Trophoblast cell (in vitro differentiated cells and primary cell): ENCODE data around the gene COL11A2. TPM values are rescaled to one million over a fixed set of nuclear protein-coding genes. Genes with fewer than 3 reads are reported as not detected.

Experiments
- DNase-seq, 2 donors: peaks; one replicate each; pipeline ENCODE4 v3.0.0-alpha.2; 2016
- H2AFZ ChIP-seq: 2 replicates; pipeline ENCODE4 v1.6.1; 2013; ENCODE audit warnings: low read length, moderate library complexity, mild to moderate bottlenecking; ENCODE audit not compliant: insufficient read depth, poor library complexity
- H2AK5ac ChIP-seq: 2 replicates; pipeline ENCODE4 v1.6.1; 2013; ENCODE audit warnings: mild to moderate bottlenecking, low read length
- H2BK120ac ChIP-seq: 2 replicates; pipeline ENCODE4 v1.6.1; 2013; ENCODE audit warnings: low read length, mild to moderate bottlenecking, moderate library complexity; ENCODE audit not compliant: insufficient read depth, poor library complexity
- H2BK12ac ChIP-seq: 2 replicates; pipeline ENCODE4 v1.6.1; 2013; ENCODE audit warnings: mild to moderate bottlenecking, low read length, moderate library complexity
- H2BK5ac ChIP-seq: 2 replicates; pipeline ENCODE4 v1.6.1; 2013; ENCODE audit warnings: low read length, low read depth, moderate library complexity, mild to moderate bottlenecking; ENCODE audit not compliant: poor library complexity
- H3K14ac ChIP-seq: 2 replicates; pipeline ENCODE4 v1.6.1; 2013; ENCODE audit warnings: mild to moderate bottlenecking, low read length
- H3K18ac ChIP-seq: 2 replicates; pipeline ENCODE4 v1.6.1; 2013; ENCODE audit warnings: mild to moderate bottlenecking, low read length
- H3K23ac ChIP-seq: 2 replicates; pipeline ENCODE4 v1.6.1; 2013; ENCODE audit warnings: low read length
- H3K27ac ChIP-seq: 2 replicates; pipeline ENCODE4 v1.5.1; 2013; ENCODE audit warnings: low read depth, mild to moderate bottlenecking, inconsistent platforms, low read length, moderate library complexity
- H3K27me3 ChIP-seq: 2 replicates; pipeline ENCODE4 v1.6.1; 2013; ENCODE audit warnings: inconsistent platforms, mild to moderate bottlenecking, low read length, moderate library complexity; ENCODE audit not compliant: insufficient read depth
- H3K36me3 ChIP-seq, 2 experiments: 1 replicate in 1 of 2; 2 replicates in 1 of 2; pipeline ENCODE4 v1.6.1; 2013; ENCODE audit warnings: low read length in 2 of 2, mild to moderate bottlenecking in 2 of 2, moderate library complexity in 1 of 2; ENCODE audit not compliant: insufficient read depth in 2 of 2, control insufficient read depth in 1 of 2
- H3K4ac ChIP-seq: 2 replicates; pipeline ENCODE4 v1.6.1; 2013; ENCODE audit warnings: low read depth, mild to moderate bottlenecking, low read length, moderate library complexity
- H3K4me1 ChIP-seq, 2 experiments: 1 replicate in 1 of 2; 2 replicates in 1 of 2; pipeline ENCODE4 v1.6.1; 2013; ENCODE audit warnings: low read length in 2 of 2, mild to moderate bottlenecking in 2 of 2, moderate library complexity in 1 of 2; ENCODE audit not compliant: insufficient read depth in 2 of 2, control insufficient read depth in 1 of 2
- H3K4me2 ChIP-seq: 2 replicates; pipeline ENCODE4 v1.6.1; 2013; ENCODE audit warnings: inconsistent platforms, mild to moderate bottlenecking, low read length, moderate library complexity
- H3K4me3 ChIP-seq: 2 replicates; pipeline ENCODE4 v1.5.1; 2013; ENCODE audit warnings: mild to moderate bottlenecking, low read depth, low read length, inconsistent platforms
- H3K79me1 ChIP-seq: one replicate; pipeline ENCODE4 v1.6.1; 2013; ENCODE audit warnings: low read length
- H3K79me2 ChIP-seq: 2 replicates; pipeline ENCODE4 v1.6.1; 2013; ENCODE audit warnings: low read length, mild to moderate bottlenecking; ENCODE audit not compliant: control insufficient read depth, insufficient read depth, poor library complexity
- H3K9ac ChIP-seq: 2 replicates; pipeline ENCODE4 v1.6.1; 2013; ENCODE audit warnings: mild to moderate bottlenecking, low read length
- H3K9me3 ChIP-seq: 2 replicates; pipeline ENCODE4 v1.6.1; 2013; ENCODE audit warnings: low read depth, mild to moderate bottlenecking, control low read depth, inconsistent platforms, low read length; ENCODE audit not compliant: insufficient read depth
- H4K12ac ChIP-seq: 2 replicates; pipeline ENCODE4 v1.6.1; 2013; ENCODE audit warnings: low read depth, mild to moderate bottlenecking, low read length, moderate library complexity
- H4K8ac ChIP-seq: 2 replicates; pipeline ENCODE4 v1.6.1; 2013; ENCODE audit warnings: low read depth, mild to moderate bottlenecking, low read length, moderate library complexity
- H4K91ac ChIP-seq: one replicate; pipeline ENCODE4 v1.6.1; 2013; ENCODE audit warnings: low read depth, mild to moderate bottlenecking, low read length, moderate library complexity
- WGBS: extraction: QIAGEN DNeasy Blood & Tissue Kit; methylation state at CpG from one replicate; pipeline ENCODE4 v1.1.7; 2013; ENCODE audit warnings: missing lambda C conversion rate; ENCODE audit not compliant: insufficient read length, insufficient coverage; ENCODE audit errors: extremely low coverage; 5-methylcytosine and 5-hydroxymethylcytosine counted together
- polyA plus RNA-seq: library from polyadenylated mRNA; stranded (reverse); fragments of 200-250 nt; gene quantifications from 2 replicates; pipeline ENCODE4 v1.2.3, GENCODE V29; 2013

The COL11A2 gene
- polyA plus RNA-seq: 4.4 and 4.5 TPM in 2 replicates

GRCh38 chr6:33192105-33192646, at the start of gene COL11A2:
Gene COL11A2 (minus strand): TSS chr6:33192467. CDS start chr6:33192240, 227 bp downstream.
- Histone ChIP-seq H2BK5ac (no peak within 1 kb of the TSS), H3K9me3 (no peaks in the 10 kb centered on the region), H2AFZ (peak within 1 kb of the TSS; percentile 41), H3K18ac (peak within 1 kb of the TSS; percentile 43), H3K4me3 (no peak within 1 kb of the TSS), H3K27me3 (peaks cover 8% of the 10 kb centered on the region), H3K4ac (peak within 1 kb of the TSS; percentile 36), H2AK5ac (peak within 1 kb of the TSS; percentile 9), H3K4me2 (peak within 1 kb of the TSS; percentile 82), H4K8ac (peak within 1 kb of the TSS; percentile 44), H3K79me2 (no peaks in the 10 kb centered on the region), H4K12ac (no peak within 1 kb of the TSS), H3K79me1 (peaks cover 6% of the 10 kb centered on the region), H3K9ac (no peak within 1 kb of the TSS), H3K27ac (no peak within 1 kb of the TSS), H2BK120ac (peak within 1 kb of the TSS; percentile 36), H3K23ac (no peak within 1 kb of the TSS), H3K36me3 (peaks cover 18 to 21% of the 10 kb centered on the region in 2 experiments), H2BK12ac (peak within 1 kb of the TSS; percentile 20), H3K4me1 (peaks cover 16 to 22% of the 10 kb centered on the region in 2 experiments), H3K14ac (peak within 1 kb of the TSS; percentile 40), H4K91ac (peak within 1 kb of the TSS; percentile 40)
- DNase-seq: no peak
- no CpG with 5 or more reads among the region's 35 CpGs for WGBS

- Histone ChIP-seq H3K79me2 (no peaks in the 10 kb centered on the region), H3K18ac (no peak overlapping the region), H2BK12ac (no peak overlapping the region), H3K14ac (no peak overlapping the region), H3K4me2 (no peak overlapping the region), H3K4ac (no peak overlapping the region), H3K4me3 (no peak overlapping the region), H3K9ac (no peak overlapping the region), H3K27me3 (no peaks in the 10 kb centered on the region), H4K91ac (no peak overlapping the region), H4K8ac (no peak overlapping the region), H2BK120ac (no peak overlapping the region), H3K27ac (no peak overlapping the region), H3K9me3 (no peaks in the 10 kb centered on the region), H3K23ac (no peak overlapping the region), H3K36me3 (no peaks in the 10 kb centered on the region), H3K4me1 (no peaks in the 10 kb centered on the region), H2AFZ (no peak overlapping the region), H4K12ac (no peak overlapping the region), H2BK5ac (no peak overlapping the region), H2AK5ac (no peak overlapping the region), H3K79me1 (no peaks in the 10 kb centered on the region)
- WGBS: no CpG with 5 or more reads among the region's 3 CpGs
- DNase-seq: no peak
These were observed 49.7 kb upstream of the COL11A2 start for GRCh38 chr6:33241968-33242367.

DNA sequence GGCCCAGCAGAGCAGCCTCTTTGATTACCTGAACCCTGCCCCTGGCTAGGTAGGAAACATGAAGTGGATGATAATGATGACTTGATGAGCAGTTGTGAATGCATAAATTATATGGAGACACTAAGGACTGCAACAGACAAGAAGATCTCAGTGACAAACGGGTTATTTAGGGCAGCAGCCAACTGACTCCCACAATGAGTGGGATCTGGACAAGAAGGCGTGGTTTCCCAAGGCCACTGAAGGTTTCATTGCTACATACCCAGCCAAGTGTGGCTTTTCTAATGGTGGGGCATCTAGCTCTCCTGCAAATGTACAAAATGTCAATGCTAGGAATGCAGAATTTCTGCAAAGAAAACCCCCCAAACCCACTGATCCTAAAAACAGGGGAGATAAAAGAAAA, 45.5 kb upstream of the COL11A2 start:
- Histone ChIP-seq H2AK5ac (no peak overlapping the region), H3K4me1 (peaks cover 4 to 5% of the 10 kb centered on the region in 2 experiments), H2BK120ac (no peak overlapping the region), H3K9ac (peak overlapping the region; percentile 27), H3K79me2 (no peaks in the 10 kb centered on the region), H4K91ac (no peak overlapping the region), H3K14ac (no peak overlapping the region), H2BK5ac (no peak overlapping the region), H4K12ac (no peak overlapping the region), H3K4me3 (no peak overlapping the region), H3K23ac (no peak overlapping the region), H2AFZ (no peak overlapping the region), H3K27me3 (no peaks in the 10 kb centered on the region), H3K36me3 (no peaks in the 10 kb centered on the region), H3K9me3 (no peaks in the 10 kb centered on the region), H3K4ac (no peak overlapping the region), H4K8ac (no peak overlapping the region), H3K4me2 (no peak overlapping the region), H3K18ac (no peak overlapping the region), H2BK12ac (no peak overlapping the region), H3K27ac (no peak overlapping the region), H3K79me1 (no peaks in the 10 kb centered on the region)
- no CpG with 5 or more reads among the region's 2 CpGs for WGBS
- DNase-seq: no peak

GRCh38 chr6:33236852-33237251, 44.6 kb upstream of the COL11A2 start:
- H3K79me2 ChIP-seq: no peaks in the 10 kb centered on the region

More at GRCh38 chr6:33236852-33237251, 44.6 kb upstream of the COL11A2 start:
- Histone ChIP-seq H3K4me1 (peaks cover 4 to 5% of the 10 kb centered on the region in 2 experiments), H2AK5ac (no peak overlapping the region), H2BK120ac (no peak overlapping the region), H3K14ac (no peak overlapping the region), H3K79me1 (no peaks in the 10 kb centered on the region), H3K18ac (no peak overlapping the region), H3K4me2 (no peak overlapping the region), H3K27me3 (no peaks in the 10 kb centered on the region), H2AFZ (no peak overlapping the region), H3K27ac (no peak overlapping the region), H3K9me3 (no peaks in the 10 kb centered on the region), H3K23ac (no peak overlapping the region), H3K9ac (no peak overlapping the region), H2BK5ac (no peak overlapping the region), H3K4me3 (no peak overlapping the region), H2BK12ac (no peak overlapping the region), H4K8ac (no peak overlapping the region), H4K12ac (no peak overlapping the region), H3K4ac (no peak overlapping the region), H3K36me3 (no peaks in the 10 kb centered on the region), H4K91ac (no peak overlapping the region)
- no peak for DNase-seq
- WGBS: no CpG with 5 or more reads among the region's 6 CpGs
